ENCODE results near the gene TMBIM6.
"Not testable (repeated sequence)": the region's sequence is repeated elsewhere in the genome, so short reads cannot be mapped to it uniquely, and the experiment has no call there.

The TMBIM6 gene

GRCh38 chr12:49777341-49777740 is 36.0 kb downstream of the TMBIM6 start:
- no peak for DNase-seq

GRCh38 chr12:49777800-49778748 is 36.7 kb downstream of the TMBIM6 start:
- peak; percentile 74 for DNase-seq

DNA sequence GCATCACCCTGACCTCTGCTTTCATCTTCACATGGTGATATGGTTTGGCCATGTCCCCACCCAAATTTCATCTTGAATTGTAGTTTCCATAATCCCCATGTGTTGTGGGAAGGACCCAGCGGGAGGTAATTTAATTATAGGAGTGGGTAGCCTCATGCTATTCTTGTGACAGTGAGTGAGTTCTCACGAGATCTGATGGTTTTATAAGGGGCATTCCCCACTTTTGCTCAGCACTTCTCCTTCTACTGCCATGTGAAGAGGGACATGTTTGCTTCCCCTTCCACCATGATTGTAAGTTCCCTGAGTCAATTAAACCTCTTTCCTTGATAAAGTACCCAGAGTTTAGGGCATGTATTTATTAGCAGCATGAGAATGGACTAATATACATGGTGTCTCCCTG is 38.2 kb downstream of the TMBIM6 start:
- DNase-seq, result no peak

DNA sequence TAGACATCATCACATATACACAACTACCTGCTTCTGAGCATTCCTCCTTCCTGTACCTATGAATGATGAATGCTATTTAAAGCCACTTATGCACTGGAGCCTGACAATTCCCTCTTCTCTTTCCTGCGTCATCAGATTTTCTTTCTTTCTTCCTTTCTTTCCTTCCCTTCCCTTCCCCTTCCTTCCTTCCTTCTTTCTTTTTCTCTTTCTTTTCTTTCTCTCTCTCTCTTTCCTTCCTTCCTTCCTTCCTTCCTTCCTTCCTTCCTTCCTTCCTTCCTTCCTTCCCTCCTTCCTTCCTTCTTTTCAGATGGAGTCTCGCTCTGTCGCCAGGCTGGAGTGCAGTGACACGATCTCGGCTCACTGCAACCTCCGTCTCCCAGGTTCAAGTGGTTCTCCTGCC is 39.6 kb downstream of the TMBIM6 start:
- not testable (repeated sequence) for DNase-seq

DNA sequence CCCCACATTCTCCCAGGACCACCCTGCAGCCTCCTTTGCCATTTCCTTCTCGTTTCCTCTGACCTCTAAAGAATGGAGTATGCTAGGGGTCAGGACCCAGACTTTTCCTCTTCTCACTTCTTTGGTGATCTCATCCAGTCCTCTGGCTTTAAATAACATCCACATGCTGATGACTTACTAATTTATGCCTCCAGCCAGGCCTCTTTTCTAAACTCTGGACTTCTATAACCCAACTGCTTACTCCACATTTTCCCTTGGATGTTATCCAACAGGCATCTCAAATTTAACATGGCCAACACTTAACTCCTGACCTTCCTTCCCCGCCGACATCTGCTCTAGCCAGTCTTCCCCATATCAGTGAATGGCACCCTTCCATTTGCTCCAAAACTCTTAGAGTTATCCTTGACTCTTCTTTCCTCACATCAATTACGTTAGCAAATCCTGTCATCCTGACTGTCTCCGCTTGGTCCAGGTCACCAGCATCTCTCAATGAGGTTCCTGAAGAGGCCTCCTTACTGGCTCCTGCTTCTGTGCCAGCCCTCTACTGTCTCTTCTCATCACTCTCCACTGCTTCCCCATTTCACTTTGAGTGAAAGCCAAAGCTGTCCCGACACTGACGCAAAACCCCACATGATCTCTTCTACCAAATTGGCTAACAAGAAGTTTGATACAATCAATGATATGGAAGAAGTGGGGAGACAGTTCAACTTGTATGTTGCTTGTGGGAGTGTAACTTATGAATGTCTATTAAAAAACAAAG is 42.7 kb downstream of the TMBIM6 start:
- no peak for DNase-seq

DNA sequence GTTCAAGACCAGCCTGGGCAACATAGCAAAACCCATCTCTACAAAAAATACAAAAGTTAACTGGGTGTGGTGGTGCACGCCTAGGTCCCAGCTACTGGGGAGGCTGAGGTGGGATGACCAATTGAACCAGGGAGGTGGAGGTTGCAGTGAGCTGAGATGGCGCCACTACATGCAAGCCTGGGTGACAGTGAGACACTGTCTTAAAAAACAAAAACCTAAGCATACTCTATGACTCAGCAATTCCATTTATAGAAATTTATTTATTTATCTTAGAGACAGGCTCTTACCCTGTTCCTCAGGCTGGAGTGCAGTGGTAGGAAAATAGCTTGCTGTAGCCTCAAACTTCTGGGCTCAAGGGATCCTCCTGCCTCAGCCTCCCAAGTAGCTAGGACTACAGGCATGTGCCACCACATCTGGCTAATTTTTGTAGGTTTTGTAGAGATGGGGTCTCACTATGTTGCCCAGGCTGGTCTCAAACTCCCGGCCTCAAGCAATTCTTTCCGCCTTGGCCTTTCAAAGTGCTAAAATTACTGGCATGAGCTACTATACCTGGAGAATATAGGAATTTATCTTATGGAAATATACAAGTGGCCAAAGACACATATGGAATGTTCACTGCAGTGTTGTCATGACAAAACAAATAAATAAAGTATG is 43.5 kb downstream of the TMBIM6 start:
- DNase-seq, result no peak

- no peak for DNase-seq
Observed at GRCh38 chr12:49787672-49788071, 46.3 kb downstream of the TMBIM6 start.

DNA sequence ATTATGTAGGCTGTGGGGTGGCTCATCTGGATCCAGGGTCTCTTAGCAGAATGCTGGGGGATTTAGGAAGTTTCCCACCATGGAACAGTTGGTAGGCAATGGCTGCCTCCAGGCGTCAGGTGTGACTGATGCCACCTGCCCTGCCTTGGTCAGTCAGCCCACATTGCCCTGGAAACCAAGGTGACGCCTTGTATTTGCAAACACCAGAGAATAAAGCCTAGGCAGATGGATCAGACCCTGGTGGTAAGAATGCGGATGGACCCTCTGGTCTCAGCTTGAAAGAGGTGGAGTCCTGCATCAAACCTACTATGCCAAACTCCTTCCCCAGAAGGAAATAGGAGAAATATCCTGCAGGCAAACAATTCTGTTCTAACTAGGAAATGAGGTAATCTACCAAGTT is 48.6 kb downstream of the TMBIM6 start:
- no peak for DNase-seq

- DNase-seq, result no peak
Observed at GRCh38 chr12:49790741-49791555, 49.6 kb downstream of the TMBIM6 start.

DNA sequence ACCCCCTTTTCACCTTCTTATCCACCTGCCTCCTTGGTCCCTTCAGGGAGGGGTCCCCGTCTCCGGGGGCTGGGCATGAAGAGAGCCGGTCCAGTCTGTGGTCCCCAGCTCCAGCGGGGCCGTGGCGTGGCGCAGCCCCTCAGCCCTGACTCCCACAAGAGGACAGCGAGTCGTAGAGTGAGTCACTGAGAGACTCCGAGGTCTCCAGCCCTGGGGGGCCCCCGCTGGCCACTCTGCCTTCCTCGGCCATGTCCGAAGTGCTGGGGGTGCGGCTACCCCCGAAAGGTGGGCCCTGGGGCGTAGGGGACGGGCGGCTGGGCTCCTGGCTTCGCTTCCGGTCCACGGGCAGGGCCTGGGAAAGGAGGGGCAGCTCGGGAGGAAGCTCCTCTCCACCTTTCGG is 50.3 kb downstream of the TMBIM6 start:
- DNase-seq, result no peak

GRCh38 chr12:49792181-49792970 is 51.0 kb downstream of the TMBIM6 start:
- no peak for DNase-seq

DNA sequence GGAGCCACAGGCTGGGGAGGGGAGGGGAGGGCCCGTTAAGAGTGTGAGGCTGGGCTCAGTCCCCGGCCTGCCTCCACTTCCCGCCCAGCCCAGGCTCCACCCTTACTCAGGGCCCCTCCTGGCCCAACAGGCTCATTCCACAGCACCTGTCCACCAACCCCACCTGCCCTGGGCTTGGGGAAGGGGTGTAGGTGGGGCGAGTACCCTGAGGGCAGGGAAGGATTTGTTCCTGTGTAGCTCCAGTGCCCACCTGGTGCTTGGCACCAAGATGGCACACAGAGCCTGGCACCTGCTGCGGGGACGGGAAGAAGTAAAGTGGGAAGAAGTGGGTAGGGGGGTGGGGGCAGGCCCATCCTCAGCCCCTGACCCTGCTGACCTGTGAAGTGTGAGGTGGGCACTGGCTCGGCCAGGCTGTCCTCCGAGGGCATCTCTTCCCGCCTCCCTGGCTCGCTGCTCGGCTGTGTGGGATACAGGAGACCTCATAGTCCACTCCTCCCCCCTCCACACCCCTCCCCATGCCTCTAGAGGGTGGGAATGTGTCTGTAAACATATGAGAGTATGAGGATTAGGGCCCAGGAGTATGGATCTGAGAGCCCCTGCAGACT is 51.7 kb downstream of the TMBIM6 start:
- DNase-seq, result no peak

DNA sequence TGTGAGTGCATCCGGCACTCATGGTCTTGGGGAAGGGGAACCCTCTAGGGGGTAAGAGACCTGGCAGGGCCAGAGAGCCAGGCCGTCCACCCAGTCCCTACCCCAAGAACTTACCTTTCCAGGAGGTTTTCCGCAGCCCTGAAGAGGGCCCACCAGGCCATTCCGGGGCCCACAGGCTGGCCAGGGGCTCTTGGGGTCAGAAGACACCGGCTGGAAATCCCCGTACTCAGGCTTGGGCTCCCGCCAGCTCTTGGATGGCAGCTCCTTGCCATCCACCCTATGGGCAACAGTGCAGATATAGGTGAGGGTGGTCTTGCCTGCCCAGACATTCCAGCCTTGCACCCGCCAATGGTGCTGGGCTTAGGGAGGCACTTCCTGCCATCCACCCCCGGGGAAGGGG is 52.3 kb downstream of the TMBIM6 start:
- DNase-seq, result no peak

DNA sequence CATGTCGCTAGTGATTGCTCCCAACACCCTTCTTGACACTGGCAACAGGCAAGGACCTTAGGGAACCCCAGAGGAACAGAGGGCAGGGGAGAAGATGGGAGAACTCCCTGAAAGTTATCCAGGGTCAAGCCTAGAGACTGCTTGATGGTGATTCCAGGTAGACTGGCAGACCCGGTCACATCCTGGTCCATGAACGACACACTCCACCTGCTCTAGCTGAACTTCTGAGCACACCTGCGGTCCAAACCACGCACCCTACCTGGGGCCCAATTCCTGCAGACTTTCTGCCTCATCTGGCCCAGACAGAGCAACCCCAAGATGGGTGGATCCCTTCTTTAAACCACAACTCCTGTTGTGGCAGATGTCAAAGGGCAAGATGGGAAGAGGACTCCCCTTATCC is 52.7 kb downstream of the TMBIM6 start:
- no peak for DNase-seq

DNA sequence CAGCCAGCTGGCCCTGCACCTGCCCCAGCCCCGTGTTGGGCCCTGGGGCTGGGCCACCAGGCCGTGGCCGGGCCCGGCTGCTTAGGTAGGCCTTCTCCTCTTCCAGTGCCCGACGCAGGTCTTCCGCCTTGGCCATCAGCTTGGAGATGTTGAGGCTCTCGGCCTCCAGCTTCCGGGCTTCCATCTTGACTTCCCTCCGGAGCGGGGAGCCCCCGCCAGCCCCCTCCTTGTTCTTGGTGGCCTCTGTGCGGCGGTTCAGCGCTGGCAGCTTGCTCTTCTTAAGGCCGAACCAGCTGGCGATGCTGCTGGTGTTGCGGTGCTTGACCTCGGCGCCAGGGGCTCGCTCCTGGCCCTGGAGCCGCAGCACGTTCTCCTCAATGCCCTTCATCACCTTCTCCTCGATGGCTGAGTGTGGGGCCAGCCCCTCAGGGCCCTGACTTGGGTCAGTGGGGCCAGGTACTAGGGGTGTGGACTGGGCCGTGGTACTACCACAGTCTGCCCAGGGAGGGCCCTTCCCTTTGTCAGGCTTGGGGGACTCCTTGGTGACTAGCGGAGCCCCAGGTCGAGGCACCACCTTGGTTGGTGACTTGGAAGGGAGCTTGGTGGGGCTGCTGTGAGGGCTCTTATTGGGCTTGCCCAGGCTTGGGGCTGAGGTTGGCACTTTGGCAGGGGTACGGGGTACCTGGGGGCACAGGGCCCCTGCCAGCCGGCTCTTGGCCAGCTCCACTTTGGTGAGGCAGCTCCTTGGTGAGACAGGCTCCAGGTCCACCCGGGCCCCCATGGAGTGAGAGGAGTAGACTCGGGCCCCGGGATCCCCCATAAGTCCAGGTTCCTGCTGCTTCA is 53.7 kb downstream of the TMBIM6 start:
- no peak for DNase-seq

DNA sequence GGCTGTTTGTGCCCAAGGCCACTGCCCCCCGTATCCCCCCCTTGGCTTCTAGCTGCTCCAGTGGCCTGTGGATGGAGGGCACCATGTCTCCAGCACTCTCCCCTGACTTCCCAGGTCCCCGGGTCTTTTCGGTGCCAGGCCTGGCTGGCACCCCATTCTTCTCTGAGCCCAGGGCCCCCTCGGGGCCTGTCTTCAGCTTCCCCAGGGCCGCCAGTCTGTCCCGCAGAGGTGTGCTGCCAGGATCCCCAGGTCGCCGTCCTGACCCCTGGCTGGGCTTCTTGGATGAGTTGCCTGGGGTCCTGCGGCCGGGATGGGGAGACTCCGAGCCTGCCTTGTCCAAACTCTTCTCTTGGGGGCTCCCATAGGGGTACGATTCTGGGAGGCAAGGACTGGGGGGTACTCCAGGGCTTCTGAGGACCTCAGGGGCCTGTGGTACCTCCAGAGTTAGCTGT is 54.3 kb downstream of the TMBIM6 start:
- DNase-seq, result no peak

- no peak for DNase-seq
Observed at GRCh38 chr12:49796155-49796554, 54.8 kb downstream of the TMBIM6 start.

GRCh38 chr12:49796606-49797448 is 55.5 kb downstream of the TMBIM6 start:
- DNase-seq, result no peak

DNA sequence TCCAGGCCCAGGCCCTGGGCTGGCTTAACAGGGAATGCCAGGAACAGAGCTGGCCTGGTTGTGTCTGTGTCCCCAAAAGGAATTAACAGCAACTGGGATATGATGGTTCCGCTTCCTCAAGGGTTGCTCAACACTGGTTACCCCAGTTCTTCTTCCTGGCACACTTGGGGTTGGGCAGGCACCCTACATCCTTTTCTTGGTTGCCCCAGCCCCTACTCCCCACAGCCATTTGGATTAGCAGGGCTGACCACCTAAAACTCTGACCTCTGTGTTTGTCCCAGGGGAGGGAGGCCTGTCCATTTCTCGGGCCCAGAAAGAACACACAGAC is 56.1 kb downstream of the TMBIM6 start:
- DNase-seq, result no peak

- no peak for DNase-seq
Observed at GRCh38 chr12:49798248-49798647, 56.9 kb downstream of the TMBIM6 start.

Data from CD4-positive, alpha-beta T cell treated with Interleukin-21 for 1 hour (primary cell).